Measurements from ENCODE around the gene TEX261.

Gene TEX261

DNA sequence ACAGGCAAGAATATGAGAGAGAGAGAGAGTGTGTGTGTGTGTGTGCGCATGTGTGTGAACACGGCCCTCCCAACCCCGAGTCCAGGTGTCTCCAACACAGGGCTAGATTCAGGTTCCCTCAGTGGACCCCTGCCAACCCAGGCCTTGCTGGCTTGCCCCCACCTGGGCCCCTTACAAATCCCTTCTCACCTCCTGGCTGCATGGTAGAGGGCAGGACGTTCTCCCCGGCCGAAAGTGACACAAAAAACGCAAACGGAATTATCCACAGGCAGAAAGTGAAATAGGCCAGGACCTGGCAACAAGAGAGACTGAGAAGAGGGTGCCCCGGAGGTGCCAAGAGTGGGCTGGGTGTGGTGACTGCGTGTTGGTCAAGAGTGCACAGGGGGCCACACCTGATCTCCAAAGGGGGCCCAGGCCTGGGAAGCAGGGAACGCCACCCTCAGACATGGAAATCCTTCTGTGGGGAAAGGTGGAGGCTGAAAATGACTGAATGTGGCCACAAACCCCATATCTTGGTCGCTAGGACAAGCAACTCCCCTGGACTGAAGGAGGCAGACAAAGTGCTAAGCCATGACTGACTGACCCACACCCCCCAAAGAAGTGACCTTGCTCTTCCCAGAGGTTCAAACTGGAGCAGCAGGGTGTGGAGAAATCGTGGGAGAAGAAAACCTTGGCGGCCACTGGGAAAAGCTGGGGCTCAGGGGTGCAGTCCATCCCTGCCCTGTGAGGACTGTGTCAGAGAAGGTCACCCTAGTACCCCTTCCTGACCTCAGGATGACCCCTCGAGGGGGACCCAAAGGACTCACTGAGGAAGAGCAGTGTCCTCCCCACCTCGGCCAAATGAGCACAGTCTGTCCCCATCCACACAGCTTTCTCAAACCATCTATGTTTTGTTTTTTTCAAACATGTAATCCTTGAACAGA, 5.7 kb downstream of the TEX261 start:
- in situ Hi-C loops (cut with MboI; ENCODE audit: low sequenced_read_pairs, unreplicated experiment): no loop called here
- TF ChIP-seq, protein P1, sequence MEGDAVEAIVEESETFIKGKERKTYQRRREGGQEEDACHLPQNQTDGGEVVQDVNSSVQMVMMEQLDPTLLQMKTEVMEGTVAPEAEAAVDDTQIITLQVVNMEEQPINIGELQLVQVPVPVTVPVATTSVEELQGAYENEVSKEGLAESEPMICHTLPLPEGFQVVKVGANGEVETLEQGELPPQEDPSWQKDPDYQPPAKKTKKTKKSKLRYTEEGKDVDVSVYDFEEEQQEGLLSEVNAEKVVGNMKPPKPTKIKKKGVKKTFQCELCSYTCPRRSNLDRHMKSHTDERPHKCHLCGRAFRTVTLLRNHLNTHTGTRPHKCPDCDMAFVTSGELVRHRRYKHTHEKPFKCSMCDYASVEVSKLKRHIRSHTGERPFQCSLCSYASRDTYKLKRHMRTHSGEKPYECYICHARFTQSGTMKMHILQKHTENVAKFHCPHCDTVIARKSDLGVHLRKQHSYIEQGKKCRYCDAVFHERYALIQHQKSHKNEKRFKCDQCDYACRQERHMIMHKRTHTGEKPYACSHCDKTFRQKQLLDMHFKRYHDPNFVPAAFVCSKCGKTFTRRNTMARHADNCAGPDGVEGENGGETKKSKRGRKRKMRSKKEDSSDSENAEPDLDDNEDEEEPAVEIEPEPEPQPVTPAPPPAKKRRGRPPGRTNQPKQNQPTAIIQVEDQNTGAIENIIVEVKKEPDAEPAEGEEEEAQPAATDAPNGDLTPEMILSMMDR (IDR thresholded peaks at IDR 0.05; ENCODE audit: borderline replicate concordance, control extremely low read depth, extremely low read depth, insufficient read depth, missing control alignments): no peak
- no peak for DNase-seq (ENCODE audit: low spot score)

DNA sequence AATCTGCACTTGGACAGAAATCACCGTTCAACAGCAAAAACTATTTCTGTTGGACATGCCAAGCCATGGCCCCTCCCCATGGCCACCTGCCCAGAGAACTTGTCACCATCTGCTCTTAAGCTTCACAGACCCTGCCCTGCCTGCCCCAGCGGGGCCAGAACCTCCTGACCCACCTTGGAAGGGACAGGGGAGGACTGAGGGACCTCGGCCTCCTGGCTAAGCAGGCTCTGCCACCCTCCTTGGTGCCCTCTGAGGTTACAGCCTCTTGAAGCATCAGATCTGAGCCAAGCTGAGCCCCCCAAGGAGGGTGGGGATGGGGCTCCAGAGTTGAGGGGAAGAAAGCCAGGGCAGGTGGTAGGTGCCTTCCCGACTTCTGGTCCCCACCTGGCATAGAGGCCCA, 6.5 kb downstream of the TEX261 start:
- DNase-seq (ENCODE audit: low spot score): no peak
- TF ChIP-seq, protein P1 (IDR thresholded peaks at IDR 0.05; ENCODE audit: borderline replicate concordance, control extremely low read depth, extremely low read depth, insufficient read depth, missing control alignments): no peak
- in situ Hi-C loops (cut with MboI; ENCODE audit: low sequenced_read_pairs, unreplicated experiment): no loop called here

DNA sequence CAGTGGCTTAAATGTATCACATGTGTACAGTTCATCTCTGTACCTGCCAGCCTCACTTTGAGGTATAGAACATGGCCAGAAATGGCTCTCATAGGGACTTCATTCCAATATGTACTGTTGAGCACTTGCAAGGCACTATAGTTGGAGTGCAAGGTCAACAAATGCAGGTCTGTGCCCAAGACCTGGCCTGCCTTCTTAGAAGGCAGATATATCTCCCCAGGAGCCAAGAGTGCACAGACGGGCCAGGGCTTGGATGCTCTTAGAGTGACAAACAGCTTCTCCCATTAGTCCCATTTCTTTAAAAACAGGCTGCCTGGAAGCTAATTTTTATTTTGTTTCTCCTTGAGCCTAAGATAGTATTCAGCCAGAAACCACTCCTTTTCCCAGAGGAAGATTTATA, 7.3 kb downstream of the TEX261 start:
- TF ChIP-seq, protein P1 (IDR thresholded peaks at IDR 0.05; ENCODE audit: borderline replicate concordance, control extremely low read depth, extremely low read depth, insufficient read depth, missing control alignments): no peak
- in situ Hi-C loops (cut with MboI; ENCODE audit: low sequenced_read_pairs, unreplicated experiment): no loop called here
- peak; percentile 3 for DNase-seq (ENCODE audit: low spot score)

DNA sequence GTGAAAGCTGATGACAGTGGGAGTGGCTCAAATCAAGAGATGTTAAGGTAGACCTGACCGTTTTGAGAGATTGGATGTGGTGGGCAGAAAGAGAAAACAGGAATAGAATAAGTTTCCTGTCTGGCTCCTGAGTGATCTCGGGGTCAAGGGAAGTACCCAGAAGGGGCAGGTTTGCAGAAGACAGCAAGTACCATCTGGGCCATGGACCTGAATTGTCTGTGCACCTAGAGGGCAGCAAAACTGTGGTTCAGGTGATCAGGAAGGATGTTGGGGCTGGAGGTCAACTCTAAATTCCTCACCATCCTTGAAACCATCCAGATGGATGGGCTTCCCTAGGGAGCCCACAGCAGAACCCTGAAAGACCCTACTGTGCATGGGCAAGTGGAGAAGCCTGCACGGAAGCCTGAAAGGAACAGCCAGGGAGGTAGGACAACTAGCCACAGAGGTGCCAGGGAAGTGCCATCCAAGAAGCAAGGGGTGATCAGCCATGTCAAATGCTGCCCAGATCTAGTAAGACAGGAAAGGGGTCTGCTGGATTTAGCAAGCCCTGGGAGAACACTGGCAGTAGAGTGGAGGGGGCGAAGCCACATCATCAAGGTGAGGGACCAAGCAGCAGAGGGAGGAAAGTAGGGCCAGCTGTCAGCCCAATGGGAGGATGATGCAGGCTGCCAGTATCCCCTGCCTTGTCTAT, 8.0 kb downstream of the TEX261 start:
- in situ Hi-C loops (cut with MboI; ENCODE audit: low sequenced_read_pairs, unreplicated experiment): no loop called here
- TF ChIP-seq, protein P1 (IDR thresholded peaks at IDR 0.05; ENCODE audit: borderline replicate concordance, control extremely low read depth, extremely low read depth, insufficient read depth, missing control alignments): no peak
- no peak for DNase-seq (ENCODE audit: low spot score)

DNA sequence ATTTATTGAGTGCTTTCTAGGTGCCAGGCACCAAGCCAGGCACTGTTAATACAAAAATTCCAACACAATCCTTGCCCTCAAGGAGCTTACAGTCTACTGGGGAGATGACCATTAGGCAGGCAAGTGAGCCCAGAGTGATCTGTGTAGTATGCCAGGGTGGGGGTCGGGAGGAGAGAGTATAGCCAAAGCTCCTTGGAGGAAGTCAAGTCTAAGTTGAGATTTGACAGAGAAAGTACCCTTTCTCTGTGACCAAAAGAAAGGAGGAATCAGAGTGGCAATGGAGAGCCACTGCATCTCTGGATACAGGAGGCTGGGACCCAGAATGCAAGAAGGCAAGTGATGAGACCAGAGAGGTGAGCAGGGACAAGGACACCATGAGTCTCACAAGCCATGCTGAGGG, 8.7 kb downstream of the TEX261 start:
- TF ChIP-seq, protein P1 (IDR thresholded peaks at IDR 0.05; ENCODE audit: borderline replicate concordance, control extremely low read depth, extremely low read depth, insufficient read depth, missing control alignments): no peak
- in situ Hi-C loops (cut with MboI; ENCODE audit: low sequenced_read_pairs, unreplicated experiment): no loop called here
- DNase-seq (ENCODE audit: low spot score): no peak

DNA sequence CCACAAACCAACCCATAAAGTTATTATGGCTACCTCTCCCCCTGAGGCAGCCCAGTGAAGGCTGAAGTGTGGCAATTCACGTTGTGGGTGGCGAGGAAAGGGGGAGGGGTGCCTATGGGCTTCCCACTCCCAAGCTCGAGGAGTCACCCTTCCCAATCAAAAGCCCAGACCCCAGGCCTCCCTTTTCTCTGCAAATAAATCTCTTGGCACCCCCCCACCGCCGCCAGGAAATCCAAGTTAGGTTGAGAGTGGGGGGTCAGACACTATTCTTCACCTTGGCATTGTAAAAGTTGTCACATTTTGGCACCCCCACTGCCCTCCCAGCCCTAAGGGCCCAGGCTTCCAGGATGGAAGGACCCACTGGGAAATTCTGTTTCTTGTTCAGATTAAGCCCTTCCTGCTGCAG, 9.4 kb downstream of the TEX261 start:
- no peak for DNase-seq (ENCODE audit: low spot score)
- TF ChIP-seq, protein P1 (IDR thresholded peaks at IDR 0.05; ENCODE audit: borderline replicate concordance, control extremely low read depth, extremely low read depth, insufficient read depth, missing control alignments): no peak
- in situ Hi-C loops (cut with MboI; ENCODE audit: low sequenced_read_pairs, unreplicated experiment): no loop called here

Measured in GM13976 (cell line).